B cell (primary cell): ENCODE data around the gene GSDMA. TPM values are rescaled to one million over a fixed set of nuclear protein-coding genes. Genes with fewer than 3 reads are reported as not detected.
A peak's percentile ranks its signal among the peaks of the same experiment; 100 is the strongest.

Experiments
- ATAC-seq: fragments of 200-7000 bp; cut with Tn5 transposase; one replicate; pipeline ENCODE4 v1.10.0; 2021; ENCODE audit warnings: low read depth, mild to moderate bottlenecking, moderate number of reproducible peaks, moderate library complexity
- CTCF ChIA-PET: fragments of 350-600 bp; sonication (Branson Sonifier 250); formaldehyde crosslinking; loops from one replicate; lab custom pipeline; 2021; ENCODE audit warnings: antibody characterized with exemption, inconsistent platforms; lab: Charles Lee
- POLR2A ChIA-PET: fragments of 350-600 bp; sonication (Branson Sonifier 250); formaldehyde crosslinking; loops from one replicate; lab custom pipeline; 2021; ENCODE audit warnings: antibody characterized with exemption; lab: Charles Lee
- DNase-seq: peaks from one replicate; pipeline ENCODE4 v3.0.0; 2013
- H2AFZ ChIP-seq: 2 replicates; pipeline ENCODE4 v1.6.1; 2012; ENCODE audit warnings: mild to moderate bottlenecking, low read depth, low read length; ENCODE audit not compliant: insufficient read depth, poor library complexity, severe bottlenecking
- H3K27ac ChIP-seq, 2 donors: 1 replicate in 1 of 2; 2 replicates in 1 of 2; pipeline ENCODE4 v1.5.1; 2012 to 2013; ENCODE audit warnings: low read length in 2 of 2, mild to moderate bottlenecking in 2 of 2, moderate library complexity in 1 of 2
- H3K27me3 ChIP-seq, 4 experiments: fragments of 200-600 bp in 1 of 4; sonication (generic) in 1 of 4; replicated peaks in 1 of 4; 1 replicate in 2 of 4; 2 replicates in 2 of 4; pipeline versions ENCODE4 v1.6.1 to v1.7.0; 2013 to 2016; ENCODE audit warnings: low read length in 3 of 4, mild to moderate bottlenecking in 2 of 4, mixed read lengths in 1 of 4, moderate library complexity in 1 of 4; ENCODE audit not compliant: insufficient read depth in 4 of 4, control insufficient read depth in 3 of 4; ENCODE audit errors: control extremely low read depth in 1 of 4
- H3K36me3 ChIP-seq, 2 experiments: replicated peaks in 1 of 2; 1 replicate in 1 of 2; 2 replicates in 1 of 2; pipeline versions ENCODE4 v1.6.1 to v1.7.1; 2013; ENCODE audit warnings: low read length in 1 of 2; ENCODE audit not compliant: insufficient read depth in 2 of 2, control insufficient read depth in 1 of 2; ENCODE audit errors: control extremely low read depth in 1 of 2, extremely low read depth in 1 of 2
- H3K4me1 ChIP-seq, 2 donors: fragments of 200-600 bp in 1 of 2; sonication (generic) in 1 of 2; 1 replicate in 1 of 2; 2 replicates in 1 of 2; pipeline versions ENCODE4 v1.5.1 to v1.6.1; 2013 to 2017; ENCODE audit warnings: low read length in 2 of 2; ENCODE audit not compliant: control insufficient read depth in 2 of 2, insufficient read depth in 2 of 2
- H3K4me2 ChIP-seq: replicated peaks from 2 replicates; pipeline ENCODE3; 2012; ENCODE audit warnings: mild to moderate bottlenecking, low read depth, low read length; ENCODE audit not compliant: poor library complexity, severe bottlenecking
- H3K4me3 ChIP-seq, 5 experiments: fragments of 200-600 bp in 1 of 5; sonication (generic) in 1 of 5; 1 replicate in 3 of 5; 2 replicates in 2 of 5; pipeline versions ENCODE4 v1.5.1 to v1.7.0; 2011 to 2016; ENCODE audit warnings: low read length in 4 of 5, mild to moderate bottlenecking in 4 of 5, low read depth in 2 of 5, control low read depth in 1 of 5, moderate library complexity in 1 of 5; ENCODE audit not compliant: insufficient read depth in 1 of 5; ENCODE audit errors: control extremely low read depth in 1 of 5, extremely low read depth in 1 of 5
- H3K79me2 ChIP-seq: fragments of 200-600 bp; sonication (generic); one replicate; pipeline ENCODE4 v1.6.0; 2016; ENCODE audit warnings: low read length; ENCODE audit not compliant: control insufficient read depth, insufficient read depth
- H3K9ac ChIP-seq: fragments of 200-600 bp; sonication (generic); 2 replicates; pipeline ENCODE4 v1.6.1; 2017; ENCODE audit warnings: mild to moderate bottlenecking, low read length, moderate library complexity
- H3K9me3 ChIP-seq, 3 donors: one replicate each; pipeline versions ENCODE4 v1.6.1 to v1.7.1; 2013; ENCODE audit warnings: low read length in 2 of 3; ENCODE audit not compliant: control insufficient read depth in 2 of 3, insufficient read depth in 1 of 3; ENCODE audit errors: control extremely low read depth in 1 of 3
- H4K20me1 ChIP-seq: 2 replicates; pipeline ENCODE4 v1.6.0; 2012; ENCODE audit warnings: mild to moderate bottlenecking, low read length; ENCODE audit not compliant: insufficient read depth, control insufficient read depth, poor library complexity, severe bottlenecking
- H3K27ac Mint-ChIP-seq: one replicate; pipeline ENCODE4 v1.8.0; 2021; ENCODE audit warnings: mixed read lengths
- H3K27me3 Mint-ChIP-seq: one replicate; pipeline ENCODE4 v1.8.0; 2021; ENCODE audit warnings: mixed read lengths
- H3K4me1 Mint-ChIP-seq: one replicate; pipeline ENCODE4 v1.8.0; 2021; ENCODE audit warnings: mixed read lengths
- H3K4me3 Mint-ChIP-seq: one replicate; pipeline ENCODE4 v1.8.0; 2021; ENCODE audit warnings: mixed read lengths
- H3K9me3 Mint-ChIP-seq: one replicate; pipeline ENCODE4 v1.8.0; 2022; ENCODE audit warnings: mixed read lengths; ENCODE audit not compliant: insufficient read depth
- CTCF ChIP-seq: fragments of 200-600 bp; IDR thresholded peaks from one replicate; pipeline ENCODE4 v1.8.0; 2022; ENCODE audit warnings: antibody characterized with exemption, mild to moderate bottlenecking
- EZH2 ChIP-seq: IDR thresholded peaks from 2 replicates; pipeline ENCODE4 v1.6.1; 2012; ENCODE audit warnings: borderline replicate concordance, low read depth, mild to moderate bottlenecking, moderate library complexity, low read length; ENCODE audit not compliant: insufficient read depth, poor library complexity, severe bottlenecking
- WGBS: methylation state at CpG from one replicate; pipeline ENCODE4 v1.1.5; 2013; ENCODE audit warnings: missing lambda C conversion rate; ENCODE audit not compliant: insufficient coverage; 5-methylcytosine and 5-hydroxymethylcytosine counted together
- intact Hi-C: fragments of 100-400 bp; cut with micrococcal nuclease; formaldehyde crosslinking; loops from one replicate; pipeline ENCODE4 v1.10.0; 2022
- polyA plus RNA-seq: library from polyadenylated mRNA; depleted of rRNA; stranded (reverse); fragments of >200 nt; gene quantifications from 2 replicates; pipeline ENCODE4 v1.2.3, GENCODE V29; 2012
- total RNA-seq, 2 donors: library from RNA; stranded (reverse); fragments of 120-200 nt in 1 of 2; gene quantifications; 1 replicate in 1 of 2; 2 replicates in 1 of 2; pipeline versions ENCODE4 v1.2.3 to v1.2.4, GENCODE V29; 2013 to 2022

Gene GSDMA
- total and polyA plus RNA-seq, 2 donors (not counting 1 experiment from before 2014, with no cell fraction given), result 0.09 TPM; not detected in 1

GRCh38 chr17:39953471-39953888 lies 9.3 kb upstream of the GSDMA start:
- peak overlapping the region; percentile 77 for H2AFZ ChIP-seq
- peak overlapping the region; percentile 57 for H3K9ac ChIP-seq
- no peaks in the 10 kb centered on the region for H4K20me1 ChIP-seq
- no peak for ATAC-seq
- H3K79me2 ChIP-seq, result no peaks in the 10 kb centered on the region
- H3K27ac Mint-ChIP-seq, result peak overlapping the region; percentile 81
- no peaks in the 10 kb centered on the region for H3K27me3 ChIP-seq
- H3K27me3 Mint-ChIP-seq, result no peaks in the 10 kb centered on the region
- H3K4me1 Mint-ChIP-seq, result peaks cover 27% of the 10 kb centered on the region
- no peaks in the 10 kb centered on the region for H3K9me3 ChIP-seq
- no peak for DNase-seq
- H3K4me1 ChIP-seq, result peaks cover 18 to 32% of the 10 kb centered on the region in 2 donors
- intact Hi-C loops, result loop anchor here (1.0 to 10.0 kb wide), 5 partner anchors 26 to 265 kb away; partner anchors contain the start of genes LRRC3C, MED24, MIEN1 and ORMDL3
- H3K9me3 Mint-ChIP-seq, result no peaks in the 10 kb centered on the region
- H3K4me3 ChIP-seq, result peak overlapping the region in 4 of 5 experiments; percentile 50 to 66 (median 58)
- peak overlapping the region; percentile 87 for H3K4me3 Mint-ChIP-seq
- H3K27ac ChIP-seq, result peak overlapping the region; percentile 62
- H3K36me3 ChIP-seq, result no peaks in the 10 kb centered on the region
- WGBS, result 0% methylated on average over 1 of the region's 9 CpGs
- POLR2A ChIA-PET, result interaction anchor here (0.6 to 1.6 kb wide), 3 partner anchors 27 to 1825 kb away, joined by 3 to 5 read pairs (median 4); partner anchors contain the start of gene PSMD3
- TF ChIP-seq CTCF (no peak), EZH2 (no peak)
- CTCF ChIA-PET, result interaction anchor here (0.8 to 3.1 kb wide), 5 partner anchors 27 to 332 kb away, joined by 3 to 15 read pairs (median 9); partner anchors contain the start of gene PSMD3
- peak overlapping the region; percentile 71 for H3K4me2 ChIP-seq

- no CpG with 5 or more reads among the region's 4 CpGs for WGBS
- H3K4me1 ChIP-seq, result peaks cover 18 to 34% of the 10 kb centered on the region in 2 donors
- TF ChIP-seq CTCF (no peak), EZH2 (no peak)
- no peak overlapping the region for H3K4me3 ChIP-seq
- no peak overlapping the region for H3K9ac ChIP-seq
- ATAC-seq (no peak), DNase-seq (no peak)
- peaks cover 3% of the 10 kb centered on the region for H3K79me2 ChIP-seq
- H4K20me1 ChIP-seq, result no peaks in the 10 kb centered on the region
- peak overlapping the region; percentile 32 for H3K27ac Mint-ChIP-seq
- peak overlapping the region; percentile 19 for H3K4me3 Mint-ChIP-seq
- no peaks in the 10 kb centered on the region for H3K27me3 ChIP-seq
- ChIA-PET CTCF (interaction anchor here (0.9 to 3.1 kb wide), 6 partner anchors 25 to 335 kb away, joined by 3 to 15 read pairs (median 6); partner anchors contain the start of gene PSMD3), POLR2A (interaction anchor here (0.6 to 1.3 kb wide), 3 partner anchors 26 to 1965 kb away, joined by 4 to 13 read pairs (median 8); partner anchors contain the start of gene PSMD3)
- H3K4me2 ChIP-seq, result no peak overlapping the region
- H3K27me3 Mint-ChIP-seq, result no peaks in the 10 kb centered on the region
- H2AFZ ChIP-seq, result no peak overlapping the region
- intact Hi-C loops, result loop anchor here (10.0 kb wide), 1 partner anchor 100 kb away; the partner anchor contains the start of gene MED24
- peaks cover 23% of the 10 kb centered on the region for H3K4me1 Mint-ChIP-seq
- H3K36me3 ChIP-seq, result no peaks in the 10 kb centered on the region
- H3K27ac ChIP-seq, result no peak overlapping the region
- no peaks in the 10 kb centered on the region for H3K9me3 Mint-ChIP-seq
- H3K9me3 ChIP-seq, result no peaks in the 10 kb centered on the region
Measured at GRCh38 chr17:39954876-39955275, 7.9 kb upstream of the GSDMA start.
